Stomach (tissue), 9 donors: ENCODE measurements around the gene MAS1L. TPM values are rescaled to one million over a fixed set of nuclear protein-coding genes. Genes with fewer than 3 reads are reported as not detected.

ENCODE experiments used
- DNase-seq, 2 donors: peaks; one replicate each; pipeline versions ENCODE4 v3.0.0 to v3.0.0-alpha.2; 2013 to 2019
- H3K27ac ChIP-seq, 5 donors: fragments of 200-600 bp in 4 of 5; sonication (generic) in 4 of 5; one replicate each; pipeline ENCODE4 v1.5.1; 2013 to 2019; ENCODE audit warnings: mild to moderate bottlenecking in 1 of 5, moderate library complexity in 1 of 5
- H3K27me3 ChIP-seq, 3 donors: fragments of 200-600 bp; sonication (generic); one replicate each; pipeline ENCODE4 v1.5.1; 2017 to 2019; ENCODE audit warnings: mixed run types in 1 of 3
- H3K36me3 ChIP-seq, 4 donors: fragments of 200-600 bp; sonication (generic); 1 replicate in 3 of 4; 2 replicates in 1 of 4; pipeline ENCODE4 v1.5.1; 2016 to 2019
- H3K4me1 ChIP-seq, 4 donors: fragments of 200-600 bp; sonication (generic); one replicate each; pipeline ENCODE4 v1.5.1; 2016 to 2019
- H3K4me3 ChIP-seq, 4 donors: fragments of 200-600 bp; sonication (generic) in 3 of 4; one replicate each; pipeline ENCODE4 v1.5.1; 2016 to 2019; ENCODE audit warnings: mild to moderate bottlenecking in 1 of 4
- H3K9me3 ChIP-seq, 4 donors: fragments of 200-600 bp; sonication (generic); one replicate each; pipeline ENCODE4 v1.5.1; 2016 to 2019
- EP300 ChIP-seq: sonication (generic); formaldehyde crosslinking; IDR thresholded peaks from one replicate; pipeline ENCODE4 v1.6.1; 2017; ENCODE audit warnings: antibody characterized with exemption
- POLR2A ChIP-seq, 4 donors: fragments of 450-650 bp; IDR thresholded peaks; one replicate each; pipeline ENCODE4 v1.6.1; 2016; ENCODE audit warnings: antibody characterized with exemption in 4 of 4, control low read depth in 2 of 4, mild to moderate bottlenecking in 1 of 4, moderate library complexity in 1 of 4
- POLR2AphosphoS5 ChIP-seq, 3 donors: sonication (generic); formaldehyde crosslinking; IDR thresholded peaks; one replicate each; pipeline ENCODE4 v1.6.1; 2016; ENCODE audit warnings: antibody characterized with exemption in 3 of 3
- WGBS, 5 donors: extraction: QIAGEN DNeasy Blood & Tissue Kit in 3 of 5; methylation state at CpG; one replicate each; pipeline versions ENCODE4 v1.1.5 to v1.1.7; 2013 to 2018; 5-methylcytosine and 5-hydroxymethylcytosine counted together
- intact Hi-C: fragments of 100-400 bp; cut with DNase I; formaldehyde crosslinking; loops from one replicate; pipeline ENCODE4 v1.15.1; 2023; ENCODE audit warnings: low total_unique reads
- polyA plus RNA-seq, 3 donors: library from polyadenylated mRNA; stranded (reverse); fragments of 200-250 nt; gene quantifications; one replicate each; pipeline ENCODE4 v1.2.3, GENCODE V29; 2013
- total RNA-seq, 5 donors: library from RNA; depleted of rRNA; stranded (reverse); fragments of >200 nt; gene quantifications; one replicate each; pipeline versions ENCODE4 v1.1.0 to v1.2.3, GENCODE V29; 2014 to 2016
- TF ChIP-seq, protein P1 (sequence below), 7 experiments: fragments of 450-650 bp in 4 of 7; fragments of 200-600 bp in 3 of 7; sonication (generic) in 3 of 7; IDR thresholded peaks; one replicate each; pipeline ENCODE4 v1.5.1; 2016 to 2019; ENCODE audit warnings: antibody characterized with exemption in 7 of 7, control low read depth in 2 of 7, mild to moderate bottlenecking in 1 of 7
- donor health status: healthy with polysubstance abuse.
- donor health status: Bipolar disorder and iron deficiency.
- donor health status: healthy.

The MAS1L gene
- total and polyA plus RNA-seq, 8 donors: 0.55 TPM; not detected in 7

- WGBS, 5 donors: 84 to 90% (median 87%) methylated on average over 2 of the region's 2 CpGs
- Histone ChIP-seq H3K4me3 (no peak overlapping the region), H3K27me3 (peaks cover 0 to 3% (median 0%) of the 10 kb centered on the region in 3 donors), H3K4me1 (no peaks in the 10 kb centered on the region), H3K27ac (no peak overlapping the region), H3K36me3 (no peaks in the 10 kb centered on the region), H3K9me3 (no peaks in the 10 kb centered on the region)
- DNase-seq: no peak
- intact Hi-C loops: no loop called here
- TF ChIP-seq, protein P1, sequence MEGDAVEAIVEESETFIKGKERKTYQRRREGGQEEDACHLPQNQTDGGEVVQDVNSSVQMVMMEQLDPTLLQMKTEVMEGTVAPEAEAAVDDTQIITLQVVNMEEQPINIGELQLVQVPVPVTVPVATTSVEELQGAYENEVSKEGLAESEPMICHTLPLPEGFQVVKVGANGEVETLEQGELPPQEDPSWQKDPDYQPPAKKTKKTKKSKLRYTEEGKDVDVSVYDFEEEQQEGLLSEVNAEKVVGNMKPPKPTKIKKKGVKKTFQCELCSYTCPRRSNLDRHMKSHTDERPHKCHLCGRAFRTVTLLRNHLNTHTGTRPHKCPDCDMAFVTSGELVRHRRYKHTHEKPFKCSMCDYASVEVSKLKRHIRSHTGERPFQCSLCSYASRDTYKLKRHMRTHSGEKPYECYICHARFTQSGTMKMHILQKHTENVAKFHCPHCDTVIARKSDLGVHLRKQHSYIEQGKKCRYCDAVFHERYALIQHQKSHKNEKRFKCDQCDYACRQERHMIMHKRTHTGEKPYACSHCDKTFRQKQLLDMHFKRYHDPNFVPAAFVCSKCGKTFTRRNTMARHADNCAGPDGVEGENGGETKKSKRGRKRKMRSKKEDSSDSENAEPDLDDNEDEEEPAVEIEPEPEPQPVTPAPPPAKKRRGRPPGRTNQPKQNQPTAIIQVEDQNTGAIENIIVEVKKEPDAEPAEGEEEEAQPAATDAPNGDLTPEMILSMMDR (IDR thresholded peaks at IDR 0.05): no peak
- no peak for TF ChIP-seq POLR2AphosphoS5 (IDR thresholded peaks at IDR 0.05)
- no peak for TF ChIP-seq EP300
- no peak for TF ChIP-seq POLR2A (IDR thresholded peaks at IDR 0.05)
Observed at GRCh38 chr6:29465801-29466200, 22.0 kb downstream of the MAS1L start.

DNA sequence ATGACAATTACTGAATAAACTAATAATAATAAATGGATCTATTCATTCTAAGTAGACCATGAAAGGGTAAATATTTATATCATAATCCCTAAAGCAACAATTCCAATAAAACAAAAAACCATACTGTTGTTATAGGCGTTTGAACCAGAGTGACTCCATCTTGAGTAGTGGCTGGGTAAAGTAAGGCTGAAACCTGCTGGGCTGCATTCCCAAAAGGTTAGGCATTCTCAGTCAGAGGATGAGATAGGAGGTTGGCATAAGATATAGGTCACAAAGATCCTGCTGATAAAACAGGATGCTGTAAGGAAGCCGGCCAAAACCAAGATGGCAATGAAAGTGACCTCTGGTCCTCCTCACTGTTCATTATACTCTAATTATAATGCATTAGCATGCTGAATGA is 22.5 kb downstream of the MAS1L start:
- intact Hi-C loops: no loop called here
- H3K27ac ChIP-seq: no peak overlapping the region
- DNase-seq: no peak
- TF ChIP-seq POLR2AphosphoS5 (IDR thresholded peaks at IDR 0.05) (no peak), POLR2A (IDR thresholded peaks at IDR 0.05) (no peak), EP300 (no peak)
- TF ChIP-seq, protein P1 (IDR thresholded peaks at IDR 0.05): no peak
- 58 to 69% (median 66%) methylated on average over 2 of the region's 2 CpGs for WGBS, 5 donors
- peaks cover 0 to 3% (median 0%) of the 10 kb centered on the region in 3 donors for H3K27me3 ChIP-seq
- no peaks in the 10 kb centered on the region for H3K9me3 ChIP-seq
- H3K36me3 ChIP-seq: no peaks in the 10 kb centered on the region
- H3K4me3 ChIP-seq: no peak overlapping the region
- no peaks in the 10 kb centered on the region for H3K4me1 ChIP-seq

DNA sequence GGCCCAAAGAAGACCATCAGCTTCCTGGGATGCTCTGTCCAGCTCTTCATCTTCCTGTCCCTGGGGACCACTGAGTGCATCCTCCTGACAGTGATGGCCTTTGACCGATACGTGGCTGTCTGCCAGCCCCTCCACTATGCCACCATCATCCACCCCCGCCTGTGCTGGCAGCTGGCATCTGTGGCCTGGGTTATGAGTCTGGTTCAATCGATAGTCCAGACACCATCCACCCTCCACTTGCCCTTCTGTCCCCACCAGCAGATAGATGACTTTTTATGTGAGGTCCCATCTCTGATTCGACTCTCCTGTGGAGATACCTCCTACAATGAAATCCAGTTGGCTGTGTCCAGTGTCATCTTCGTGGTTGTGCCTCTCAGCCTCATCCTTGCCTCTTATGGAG is 25.7 kb downstream of the MAS1L start:
- Histone ChIP-seq H3K27ac (no peak overlapping the region), H3K4me1 (no peaks in the 10 kb centered on the region), H3K4me3 (no peak overlapping the region), H3K27me3 (peaks cover 0 to 9% (median 0%) of the 10 kb centered on the region in 3 donors), H3K9me3 (no peaks in the 10 kb centered on the region), H3K36me3 (no peaks in the 10 kb centered on the region)
- WGBS, 5 donors: 76 to 84% (median 81%) methylated on average over 6 of the region's 6 CpGs
- no peak for DNase-seq
- no peak for TF ChIP-seq EP300
- TF ChIP-seq, protein P1 (IDR thresholded peaks at IDR 0.05): no peak
- no peak for TF ChIP-seq POLR2A (IDR thresholded peaks at IDR 0.05)
- TF ChIP-seq POLR2AphosphoS5 (IDR thresholded peaks at IDR 0.05): no peak
- intact Hi-C loops: no loop called here

- Histone ChIP-seq H3K27ac (no peak overlapping the region), H3K9me3 (no peaks in the 10 kb centered on the region), H3K4me1 (no peaks in the 10 kb centered on the region), H3K27me3 (peaks cover 0 to 9% (median 0%) of the 10 kb centered on the region in 3 donors), H3K36me3 (no peaks in the 10 kb centered on the region), H3K4me3 (no peak overlapping the region)
- TF ChIP-seq, protein P1 (IDR thresholded peaks at IDR 0.05): no peak
- TF ChIP-seq POLR2AphosphoS5 (IDR thresholded peaks at IDR 0.05) (no peak), POLR2A (IDR thresholded peaks at IDR 0.05) (no peak), EP300 (no peak)
- no peak for DNase-seq
- 54 to 65% (median 58%) methylated on average over 5 of the region's 5 CpGs for WGBS, 5 donors
- intact Hi-C loops: no loop called here
Observed at GRCh38 chr6:29461021-29461814, 26.5 kb downstream of the MAS1L start.
